ENCODE data around the gene CCDC180.

- no peak for TF ChIP-seq CTCF (IDR thresholded peaks at IDR 0.05)
- no peak for TF ChIP-seq POLR2A (IDR thresholded peaks at IDR 0.05; ENCODE audit: low read depth)
- TF ChIP-seq POLR2AphosphoS5 (IDR thresholded peaks at IDR 0.05): no peak
- TF ChIP-seq EP300 (IDR thresholded peaks at IDR 0.05): no peak
Measured at GRCh38 chr9:97321691-97322090, 14.2 kb downstream of the CCDC180 start.

All from esophagus muscularis mucosa (tissue), 4 donors.